Type B pancreatic cell (in vitro differentiated cells): ENCODE measurements around the gene GP9. TPM values are rescaled to one million over a fixed set of nuclear protein-coding genes. Genes with fewer than 3 reads are reported as not detected.

ENCODE experiments used
- DNase-seq: peaks from one replicate; pipeline ENCODE4 v3.0.0; 2021; ENCODE audit warnings: mixed read lengths; ENCODE audit not compliant: unreplicated experiment; ENCODE audit errors: extremely low spot score
- H3K27ac Mint-ChIP-seq: 2 replicates; pipeline ENCODE4 v1.8.0; 2021; ENCODE audit warnings: mild to moderate bottlenecking, mixed read lengths
- H3K27me3 Mint-ChIP-seq: 2 replicates; pipeline ENCODE4 v1.8.0; 2021; ENCODE audit warnings: mixed read lengths
- H3K36me3 Mint-ChIP-seq: 2 replicates; pipeline ENCODE4 v1.8.0; 2021; ENCODE audit warnings: mixed read lengths
- H3K4me1 Mint-ChIP-seq: one replicate; pipeline ENCODE4 v1.8.0; 2021; ENCODE audit warnings: mixed read lengths; ENCODE audit not compliant: unreplicated experiment
- H3K4me3 Mint-ChIP-seq: 2 replicates; pipeline ENCODE4 v1.8.0; 2021; ENCODE audit warnings: mild to moderate bottlenecking, mixed read lengths
- H3K9me3 Mint-ChIP-seq: 2 replicates; pipeline ENCODE4 v1.8.0; 2021; ENCODE audit warnings: mixed read lengths
- CTCF ChIP-seq: fragments of 200-600 bp; sonication (generic); conservative IDR thresholded peaks from 2 replicates; pipeline ENCODE4 v1.5.0; 2021; ENCODE audit warnings: antibody characterized with exemption, mild to moderate bottlenecking
- total RNA-seq: library from RNA; stranded (reverse); gene quantifications from 2 replicates; pipeline ENCODE4 v1.2.1, GENCODE V29; 2021; ENCODE audit warnings: low replicate concordance

Gene GP9
- total RNA-seq, 1 donor from 2014 or later, result not detected

- no peak for DNase-seq
- Mint-ChIP-seq H3K27me3 (peaks cover 6% of the 10 kb centered on the region), H3K9me3 (peaks cover 7% of the 10 kb centered on the region), H3K36me3 (no peaks in the 10 kb centered on the region), H3K27ac (no peak overlapping the region), H3K4me1 (peaks cover 16% of the 10 kb centered on the region), H3K4me3 (no peak overlapping the region)
- no peak for TF ChIP-seq CTCF
Measured at GRCh38 chr3:129052675-129053074, 7.9 kb upstream of the GP9 start.

- H3K27me3 Mint-ChIP-seq, result no peaks in the 10 kb centered on the region
- peak overlapping the region; percentile 72 for H3K27ac Mint-ChIP-seq
- no peak overlapping the region for H3K4me3 Mint-ChIP-seq
- H3K9me3 Mint-ChIP-seq, result no peaks in the 10 kb centered on the region
- TF ChIP-seq CTCF, result no peak
- H3K4me1 Mint-ChIP-seq, result peaks cover 20% of the 10 kb centered on the region
- H3K36me3 Mint-ChIP-seq, result no peaks in the 10 kb centered on the region
- DNase-seq, result no peak
Measured at GRCh38 chr3:129054605-129055104, 5.9 kb upstream of the GP9 start.

GRCh38 chr3:129056451-129057173, 4.0 kb upstream of the GP9 start:
- H3K4me3 Mint-ChIP-seq, result no peak overlapping the region
- DNase-seq, result no peak
- no peak overlapping the region for H3K27ac Mint-ChIP-seq
- H3K36me3 Mint-ChIP-seq, result no peaks in the 10 kb centered on the region
- H3K27me3 Mint-ChIP-seq, result no peaks in the 10 kb centered on the region
- H3K9me3 Mint-ChIP-seq, result no peaks in the 10 kb centered on the region
- peaks cover 20% of the 10 kb centered on the region for H3K4me1 Mint-ChIP-seq
- TF ChIP-seq CTCF, result no peak

GRCh38 chr3:129057249-129057648, 3.3 kb upstream of the GP9 start:
- no peak for DNase-seq
- H3K9me3 Mint-ChIP-seq, result no peaks in the 10 kb centered on the region
- peaks cover 20% of the 10 kb centered on the region for H3K4me1 Mint-ChIP-seq
- no peaks in the 10 kb centered on the region for H3K36me3 Mint-ChIP-seq
- H3K4me3 Mint-ChIP-seq, result no peak overlapping the region
- TF ChIP-seq CTCF, result no peak
- no peaks in the 10 kb centered on the region for H3K27me3 Mint-ChIP-seq
- no peak overlapping the region for H3K27ac Mint-ChIP-seq

GRCh38 chr3:129058441-129059200, 2.0 kb upstream of the GP9 start:
- Mint-ChIP-seq H3K4me3 (no peak overlapping the region), H3K4me1 (peaks cover 20% of the 10 kb centered on the region), H3K36me3 (no peaks in the 10 kb centered on the region), H3K27ac (no peak overlapping the region), H3K27me3 (no peaks in the 10 kb centered on the region), H3K9me3 (no peaks in the 10 kb centered on the region)
- TF ChIP-seq CTCF, result no peak
- no peak for DNase-seq
